ENCODE results near the gene CD177. TPM values are rescaled to one million over a fixed set of nuclear protein-coding genes. Genes with fewer than 3 reads are reported as not detected.
"Not testable (repeated sequence)": the region's sequence is repeated elsewhere in the genome, so short reads cannot be mapped to it uniquely, and the experiment has no call there.

Gene CD177
- total RNA-seq, 1 experiment from 2014 or later = not detected

GRCh38 chr19:43380771-43381386 is 27.4 kb downstream of the CD177 start:
- intact Hi-C loops (cut with micrococcal nuclease) = no loop called here
- CTCF ChIA-PET = interaction anchor here (1.2 kb wide), 1 partner anchor 66 kb away, joined by 3 read pairs; no protein-coding TSS in a partner anchor
- H3K4me1 ChIP-seq (ENCODE audit: control insufficient read depth in 1 of 2, insufficient read depth in 2 of 2, low read length in 2 of 2) = no peaks in the 10 kb centered on the region
- no peak overlapping the region for H3K27ac ChIP-seq (ENCODE audit: low read depth, low read length)
- no peaks in the 10 kb centered on the region for H3K79me2 ChIP-seq (ENCODE audit: insufficient read depth, low read length)
- no peak overlapping the region for H3K9ac ChIP-seq (ENCODE audit: low read length)
- no peak overlapping the region for H3K4me3 ChIP-seq (replicated peaks in 1 of 2; ENCODE audit: low read depth in 1 of 2, low read length in 2 of 2)
- no peaks in the 10 kb centered on the region for H3K9me3 ChIP-seq (ENCODE audit: control insufficient read depth in 1 of 2, insufficient read depth in 1 of 2, low read depth in 1 of 2, low read length in 2 of 2)
- POLR2A ChIA-PET = no interaction called here
- no peak overlapping the region for H2AFZ ChIP-seq (ENCODE audit: low read depth, low read length, poor library complexity, severe bottlenecking)
- ATAC-seq (no peak), DNase-seq (ENCODE audit: low read depth, low spot score) (no peak)
- BruUV-seq (replicated peaks) = no TSS peak
- no peaks in the 10 kb centered on the region for H3K9me2 ChIP-seq (ENCODE audit: insufficient read depth)
- no peaks in the 10 kb centered on the region for H4K20me1 ChIP-seq (ENCODE audit: insufficient read depth)
- RAD21 ChIA-PET (ENCODE audit: low non-redundant PET in 1 of 2, low total read pairs in 2 of 2, uncharacterized antibody in 2 of 2, unreplicated experiment in 2 of 2) = no interaction called here
- TF ChIP-seq TCF7L2 (IDR thresholded peaks at IDR 0.05; ENCODE audit: borderline replicate concordance, extremely low read depth, insufficient read depth, insufficient read length) = no peak
- no peak for TF ChIP-seq YY1 (IDR thresholded peaks at IDR 0.05; ENCODE audit: extremely low read depth, insufficient replicate concordance, low read depth, low read length)
- no peaks in the 10 kb centered on the region for H3K36me3 ChIP-seq (ENCODE audit: control insufficient read depth in 1 of 2, insufficient read depth in 2 of 2, low read length in 2 of 2)
- H3K27me3 ChIP-seq (ENCODE audit: insufficient read depth, low read length) = peaks cover 5% of the 10 kb centered on the region; the same call in 1 of the 2 replicates
- no peak overlapping the region for H3K4me2 ChIP-seq (ENCODE audit: low read length)

DNA sequence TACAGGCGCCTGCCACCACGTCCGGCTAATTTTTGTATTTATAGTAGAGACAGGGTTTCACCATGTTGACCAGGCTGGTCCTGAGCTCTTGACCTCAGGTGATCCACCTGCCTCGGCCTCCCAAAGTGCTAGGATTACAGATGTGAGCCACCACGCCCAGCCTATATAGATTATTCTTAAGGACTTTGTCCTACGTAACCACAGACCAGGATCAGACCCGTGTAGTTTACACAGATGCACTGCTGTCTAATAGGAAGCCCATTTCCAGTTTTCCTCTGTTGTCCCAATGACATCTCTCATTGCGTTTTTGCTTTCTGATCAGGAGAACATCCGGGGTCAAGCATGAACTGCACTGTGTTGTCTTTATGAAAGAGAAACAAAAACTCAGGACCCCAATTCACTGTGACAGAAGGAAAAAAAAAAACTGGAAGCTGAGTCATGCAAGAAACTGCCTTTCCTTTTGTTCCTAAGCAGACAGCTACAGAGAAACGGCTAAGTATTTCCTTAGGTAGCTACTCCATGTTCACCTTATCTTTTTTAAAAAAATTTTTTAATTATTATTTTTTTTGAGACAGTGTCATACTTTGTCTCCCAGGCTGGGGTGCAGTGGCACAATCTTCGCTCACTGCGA is 29.2 kb downstream of the CD177 start:
- CTCF ChIA-PET = not testable (repeated sequence)

DNA sequence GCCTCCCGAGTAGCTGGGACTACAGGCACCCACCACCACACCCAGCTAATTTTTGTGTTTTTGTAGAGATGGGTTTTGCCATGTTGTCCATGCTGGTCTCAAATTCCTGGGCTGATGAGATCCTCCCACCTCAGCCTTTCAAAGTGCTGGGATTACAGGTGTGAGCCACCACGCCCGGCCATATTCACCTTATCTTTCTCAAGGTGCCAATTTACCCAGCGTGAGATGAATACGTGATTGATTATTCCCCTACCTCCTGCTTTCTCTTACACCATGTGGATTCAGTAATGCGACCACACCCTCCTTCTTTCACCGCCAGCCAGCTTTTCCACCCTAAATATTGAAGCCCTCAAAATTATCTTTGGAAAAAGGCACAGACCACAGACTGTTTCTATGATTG is 29.8 kb downstream of the CD177 start:
- DNase-seq (ENCODE audit: low read depth, low spot score) = not testable (repeated sequence)

More for the DNA sequence above, 29.2 kb downstream of the CD177 start:
- H3K4me3 ChIP-seq (replicated peaks in 1 of 2; ENCODE audit: low read depth in 1 of 2, low read length in 2 of 2); H3K9me2 ChIP-seq (ENCODE audit: insufficient read depth); H4K20me1 ChIP-seq (ENCODE audit: insufficient read depth); BruUV-seq (replicated peaks); H3K4me2 ChIP-seq (ENCODE audit: low read length); H3K9me3 ChIP-seq (ENCODE audit: control insufficient read depth in 1 of 2, insufficient read depth in 1 of 2, low read depth in 1 of 2, low read length in 2 of 2); H3K4me1 ChIP-seq (ENCODE audit: control insufficient read depth in 1 of 2, insufficient read depth in 2 of 2, low read length in 2 of 2); H2AFZ ChIP-seq (ENCODE audit: low read depth, low read length, poor library complexity, severe bottlenecking); H3K27me3 ChIP-seq (ENCODE audit: insufficient read depth, low read length); H3K27ac ChIP-seq (ENCODE audit: low read depth, low read length); ATAC-seq; H3K36me3 ChIP-seq (ENCODE audit: control insufficient read depth in 1 of 2, insufficient read depth in 2 of 2, low read length in 2 of 2); DNase-seq (ENCODE audit: low read depth, low spot score); H3K79me2 ChIP-seq (ENCODE audit: insufficient read depth, low read length); RAD21 ChIA-PET (ENCODE audit: low non-redundant PET in 1 of 2, low total read pairs in 2 of 2, uncharacterized antibody in 2 of 2, unreplicated experiment in 2 of 2); intact Hi-C loops (cut with micrococcal nuclease); H3K9ac ChIP-seq (ENCODE audit: low read length); POLR2A ChIA-PET: not testable (repeated sequence)

GRCh38 chr19:43383759-43384158 is 30.3 kb downstream of the CD177 start:
- ATAC-seq; H3K9me3 ChIP-seq (ENCODE audit: control insufficient read depth in 1 of 2, insufficient read depth in 1 of 2, low read depth in 1 of 2, low read length in 2 of 2); H3K4me2 ChIP-seq (ENCODE audit: low read length); POLR2A ChIA-PET; H3K9ac ChIP-seq (ENCODE audit: low read length); H3K36me3 ChIP-seq (ENCODE audit: control insufficient read depth in 1 of 2, insufficient read depth in 2 of 2, low read length in 2 of 2); H3K79me2 ChIP-seq (ENCODE audit: insufficient read depth, low read length); intact Hi-C loops (cut with micrococcal nuclease); H3K27ac ChIP-seq (ENCODE audit: low read depth, low read length); H3K4me3 ChIP-seq (replicated peaks in 1 of 2; ENCODE audit: low read depth in 1 of 2, low read length in 2 of 2); H3K4me1 ChIP-seq (ENCODE audit: control insufficient read depth in 1 of 2, insufficient read depth in 2 of 2, low read length in 2 of 2); H3K9me2 ChIP-seq (ENCODE audit: insufficient read depth); H2AFZ ChIP-seq (ENCODE audit: low read depth, low read length, poor library complexity, severe bottlenecking); H4K20me1 ChIP-seq (ENCODE audit: insufficient read depth); H3K27me3 ChIP-seq (ENCODE audit: insufficient read depth, low read length); DNase-seq (ENCODE audit: low read depth, low spot score); BruUV-seq (replicated peaks); CTCF ChIA-PET; RAD21 ChIA-PET (ENCODE audit: low non-redundant PET in 1 of 2, low total read pairs in 2 of 2, uncharacterized antibody in 2 of 2, unreplicated experiment in 2 of 2): not testable (repeated sequence)

More for the DNA sequence above, 29.8 kb downstream of the CD177 start:
- BruUV-seq (replicated peaks); H3K36me3 ChIP-seq (ENCODE audit: control insufficient read depth in 1 of 2, insufficient read depth in 2 of 2, low read length in 2 of 2); H2AFZ ChIP-seq (ENCODE audit: low read depth, low read length, poor library complexity, severe bottlenecking); H3K27ac ChIP-seq (ENCODE audit: low read depth, low read length); H3K4me2 ChIP-seq (ENCODE audit: low read length); H3K27me3 ChIP-seq (ENCODE audit: insufficient read depth, low read length); POLR2A ChIA-PET; H3K9ac ChIP-seq (ENCODE audit: low read length); intact Hi-C loops (cut with micrococcal nuclease); H3K9me2 ChIP-seq (ENCODE audit: insufficient read depth); CTCF ChIA-PET; RAD21 ChIA-PET (ENCODE audit: low non-redundant PET in 1 of 2, low total read pairs in 2 of 2, uncharacterized antibody in 2 of 2, unreplicated experiment in 2 of 2); H4K20me1 ChIP-seq (ENCODE audit: insufficient read depth); H3K4me3 ChIP-seq (replicated peaks in 1 of 2; ENCODE audit: low read depth in 1 of 2, low read length in 2 of 2); H3K9me3 ChIP-seq (ENCODE audit: control insufficient read depth in 1 of 2, insufficient read depth in 1 of 2, low read depth in 1 of 2, low read length in 2 of 2); H3K4me1 ChIP-seq (ENCODE audit: control insufficient read depth in 1 of 2, insufficient read depth in 2 of 2, low read length in 2 of 2); H3K79me2 ChIP-seq (ENCODE audit: insufficient read depth, low read length); ATAC-seq: not testable (repeated sequence)
